Pancreas (tissue), 10 donors: Measurements from ENCODE around the gene TRIM68. TPM values are rescaled to one million over a fixed set of nuclear protein-coding genes. Genes with fewer than 3 reads are reported as not detected.

Source experiments
- ATAC-seq, 4 donors: fragments of 200-7000 bp; cut with Tn5 transposase; one replicate each; pipeline versions ENCODE4 v1.8.0 to v1.9.1; 2020; ENCODE audit warnings: mild to moderate bottlenecking in 4 of 4, moderate library complexity in 4 of 4
- DNase-seq, 6 donors: peaks; one replicate each; pipeline ENCODE4 v3.0.0-alpha.2; 2020
- FAIRE-seq: peaks from 2 replicates; lab custom pipeline; 2012; peaks lifted over from hg19 to GRCh38; lab: Jason Lieb, UNC
- H3K27ac ChIP-seq, 4 donors: fragments of 200-600 bp; sonication (generic); 1 replicate in 3 of 4; 2 replicates in 1 of 4; pipeline versions ENCODE4 v1.5.0 to v1.8.0; 2020
- H3K27me3 ChIP-seq, 4 donors: fragments of 200-600 bp; one replicate each; pipeline ENCODE4 v1.8.0; 2021
- H3K36me3 ChIP-seq, 3 donors: fragments of 200-600 bp; sonication (generic) in 1 of 3; one replicate each; pipeline versions ENCODE4 v1.5.0 to v1.8.0; 2020 to 2021
- H3K4me1 ChIP-seq, 3 donors: fragments of 200-600 bp; one replicate each; pipeline ENCODE4 v1.8.0; 2021
- H3K4me3 ChIP-seq, 4 donors: fragments of 200-600 bp; sonication (generic) in 2 of 4; one replicate each; pipeline versions ENCODE4 v1.5.0 to v1.8.0; 2020 to 2021
- H3K9me3 ChIP-seq, 4 donors: fragments of 200-600 bp; one replicate each; pipeline ENCODE4 v1.8.0; 2021
- WGBS, 2 donors: extraction: QIAGEN DNeasy Blood & Tissue Kit; methylation state at CpG; one replicate each; pipeline ENCODE4 v1.1.7; 2013; 5-methylcytosine and 5-hydroxymethylcytosine counted together
- intact Hi-C, 3 donors: fragments of 100-400 bp; cut with DNase I; formaldehyde crosslinking; loops; one replicate each; pipeline versions ENCODE4 v1.11.1 to v1.14.2; 2022
- polyA plus RNA-seq, 2 donors: library from polyadenylated mRNA; stranded (reverse); fragments of 200-250 nt; gene quantifications; one replicate each; pipeline ENCODE4 v1.2.3, GENCODE V29; 2013
- total RNA-seq, 6 donors: library from RNA; stranded (reverse); fragmentation: NEBNext Ultra II Directional in 4 of 6; extraction: Animal tissue kit (Norgen Biotek cat#: 25700) in 4 of 6; gene quantifications; one replicate each; pipeline versions ENCODE4 v1.2.1 to v1.2.4, GENCODE V29; 2021 to 2023
- TF ChIP-seq, protein P1 (sequence below), 4 donors: fragments of 200-600 bp; sonication (generic) in 3 of 4; IDR thresholded peaks; one replicate each; pipeline versions ENCODE4 v1.5.0 to v1.8.0; 2021; ENCODE audit warnings: antibody characterized with exemption in 4 of 4
- donor health status: healthy with polysubstance abuse.
- donor health status: DM: no; HTN: no; CAD: no; lungs with moderate emphysema.
- donor health status: DM: no; HTN: no; CAD: no.
- donor health status: control.
- donor health status: control.
- donor health status: Bipolar disorder and iron deficiency.
- donor health status: DM: yes; HTN: yes; CAD: no.
- donor health status: DM: no; HTN: no; CAD: no.
- donor health status: DM: no; HTN: no; CAD: no.
- donor health status: DM: yes; HTN: yes; CAD: no.

TRIM68 gene, protein sequence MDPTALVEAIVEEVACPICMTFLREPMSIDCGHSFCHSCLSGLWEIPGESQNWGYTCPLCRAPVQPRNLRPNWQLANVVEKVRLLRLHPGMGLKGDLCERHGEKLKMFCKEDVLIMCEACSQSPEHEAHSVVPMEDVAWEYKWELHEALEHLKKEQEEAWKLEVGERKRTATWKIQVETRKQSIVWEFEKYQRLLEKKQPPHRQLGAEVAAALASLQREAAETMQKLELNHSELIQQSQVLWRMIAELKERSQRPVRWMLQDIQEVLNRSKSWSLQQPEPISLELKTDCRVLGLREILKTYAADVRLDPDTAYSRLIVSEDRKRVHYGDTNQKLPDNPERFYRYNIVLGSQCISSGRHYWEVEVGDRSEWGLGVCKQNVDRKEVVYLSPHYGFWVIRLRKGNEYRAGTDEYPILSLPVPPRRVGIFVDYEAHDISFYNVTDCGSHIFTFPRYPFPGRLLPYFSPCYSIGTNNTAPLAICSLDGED
- 10 to 100 TPM in 1 of 6 donors, 1 to 10 TPM in 5; 3.7 to 10.6 (median 6.5) TPM for total RNA-seq
- polyA plus RNA-seq, result 1 to 10 TPM; 4.4 to 5.9 TPM

DNA sequence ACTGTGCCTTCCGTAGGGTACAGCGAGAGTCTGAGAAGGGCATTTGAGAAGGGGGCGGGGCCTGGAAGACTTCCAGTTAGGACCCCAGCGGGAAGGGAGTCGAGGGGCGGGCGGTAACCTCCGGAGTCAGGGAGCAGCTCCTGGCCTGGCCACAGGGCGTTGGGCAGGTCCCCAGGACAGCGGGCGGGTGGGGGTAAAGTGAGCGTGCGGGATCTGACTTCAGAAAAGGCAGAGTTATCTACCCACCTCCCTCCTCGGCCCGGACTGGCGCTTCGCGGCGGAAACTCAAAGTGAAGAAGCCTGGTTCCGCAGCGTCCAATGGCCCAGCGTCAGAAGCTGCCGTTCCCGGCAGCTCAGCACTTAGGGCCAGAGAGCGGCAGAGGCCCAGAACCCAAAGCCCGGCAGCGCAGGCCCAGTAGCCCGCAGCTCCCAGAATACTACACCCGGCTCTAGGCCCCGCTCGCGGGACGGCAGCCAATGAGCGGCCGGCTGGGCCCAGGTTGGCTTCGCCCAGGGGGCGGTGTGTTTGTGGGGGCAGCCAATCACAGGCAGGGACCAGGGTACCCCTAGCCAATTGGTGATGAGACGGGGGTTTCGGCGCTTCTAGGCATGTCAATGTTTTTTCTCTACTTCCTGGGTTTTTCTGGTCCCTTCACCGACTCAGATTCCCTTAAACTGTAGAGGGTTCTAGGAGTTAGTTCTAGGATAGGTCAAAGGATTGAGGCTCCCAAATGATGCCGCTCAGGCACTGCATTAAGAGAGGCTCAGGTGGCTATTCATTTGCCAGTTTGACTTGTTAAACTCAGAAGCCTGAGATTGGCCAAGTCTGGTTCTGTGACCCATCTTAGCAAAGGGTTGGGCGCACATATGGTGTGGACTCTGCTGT, at the start of gene TRIM68:
Gene TRIM68, minus strand, starts transcription at position 451 of the 886 bp plus-strand sequence. CDS start 2,727 bp downstream, outside the sequence.
- Histone ChIP-seq H3K4me3 (peak within 1 kb of the TSS; percentile 50 to 75 (median 66)), H3K4me1 (peaks cover 4 to 20% (median 15%) of the 10 kb centered on the region in 3 donors), H3K36me3 (peaks cover 0 to 3% (median 2%) of the 10 kb centered on the region in 3 donors), H3K9me3 (no peaks in the 10 kb centered on the region), H3K27ac (peak within 1 kb of the TSS; percentile 75 to 85 (median 80)), H3K27me3 (no peaks in the 10 kb centered on the region)
- WGBS, 2 donors, result 3% methylated on average over 43 of the region's 43 CpGs
- FAIRE-seq, result peak; percentile 94
- TF ChIP-seq, protein P1, sequence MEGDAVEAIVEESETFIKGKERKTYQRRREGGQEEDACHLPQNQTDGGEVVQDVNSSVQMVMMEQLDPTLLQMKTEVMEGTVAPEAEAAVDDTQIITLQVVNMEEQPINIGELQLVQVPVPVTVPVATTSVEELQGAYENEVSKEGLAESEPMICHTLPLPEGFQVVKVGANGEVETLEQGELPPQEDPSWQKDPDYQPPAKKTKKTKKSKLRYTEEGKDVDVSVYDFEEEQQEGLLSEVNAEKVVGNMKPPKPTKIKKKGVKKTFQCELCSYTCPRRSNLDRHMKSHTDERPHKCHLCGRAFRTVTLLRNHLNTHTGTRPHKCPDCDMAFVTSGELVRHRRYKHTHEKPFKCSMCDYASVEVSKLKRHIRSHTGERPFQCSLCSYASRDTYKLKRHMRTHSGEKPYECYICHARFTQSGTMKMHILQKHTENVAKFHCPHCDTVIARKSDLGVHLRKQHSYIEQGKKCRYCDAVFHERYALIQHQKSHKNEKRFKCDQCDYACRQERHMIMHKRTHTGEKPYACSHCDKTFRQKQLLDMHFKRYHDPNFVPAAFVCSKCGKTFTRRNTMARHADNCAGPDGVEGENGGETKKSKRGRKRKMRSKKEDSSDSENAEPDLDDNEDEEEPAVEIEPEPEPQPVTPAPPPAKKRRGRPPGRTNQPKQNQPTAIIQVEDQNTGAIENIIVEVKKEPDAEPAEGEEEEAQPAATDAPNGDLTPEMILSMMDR (IDR thresholded peaks at IDR 0.05), result no peak
- peak; percentile 98 to 99 (median 99) for ATAC-seq
- peak; percentile 96 to 99 (median 97) for DNase-seq
- intact Hi-C loops, result no loop called here

DNA sequence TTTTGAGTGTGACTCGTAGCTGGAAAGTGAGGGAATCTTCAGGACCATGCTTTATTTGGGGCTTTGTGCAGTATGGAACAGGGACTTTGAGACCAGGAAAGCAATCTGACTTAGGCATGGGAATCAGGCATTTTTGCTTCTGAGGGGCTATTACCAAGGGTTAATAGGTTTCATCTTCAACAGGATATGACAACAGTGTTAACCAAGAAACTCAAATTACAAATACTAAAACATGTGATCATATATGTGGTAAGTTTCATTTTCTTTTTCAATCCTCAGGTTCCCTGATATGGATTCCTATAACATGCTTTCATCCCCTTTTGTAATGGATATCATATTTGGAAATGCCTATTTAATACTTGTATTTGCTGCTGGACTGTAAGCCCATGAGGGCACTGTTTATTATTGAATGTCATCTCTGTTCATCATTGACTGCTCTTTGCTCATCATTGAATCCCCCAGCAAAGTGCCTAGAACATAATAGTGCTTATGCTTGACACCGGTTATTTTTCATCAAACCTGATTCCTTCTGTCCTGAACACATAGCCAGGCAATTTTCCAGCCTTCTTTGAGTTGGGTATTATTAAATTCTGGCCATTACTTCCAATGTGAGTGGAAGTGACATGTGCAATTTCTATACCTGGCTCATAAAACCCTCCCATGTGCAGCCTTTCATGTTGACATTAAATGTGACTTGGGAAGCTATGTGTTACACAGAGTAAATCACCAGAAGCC, 46.8 kb upstream of the TRIM68 start:
- TF ChIP-seq, protein P1 (IDR thresholded peaks at IDR 0.05), result no peak
- Histone ChIP-seq H3K27me3 (no peaks in the 10 kb centered on the region), H3K4me1 (no peaks in the 10 kb centered on the region), H3K9me3 (no peaks in the 10 kb centered on the region), H3K36me3 (no peaks in the 10 kb centered on the region), H3K4me3 (no peak overlapping the region), H3K27ac (no peak overlapping the region)
- WGBS, 2 donors, result 64 to 67% methylated on average over 2 of the region's 2 CpGs
- intact Hi-C loops, result no loop called here
- ATAC-seq, result no peak
- no peak for FAIRE-seq
- DNase-seq, result no peak

DNA sequence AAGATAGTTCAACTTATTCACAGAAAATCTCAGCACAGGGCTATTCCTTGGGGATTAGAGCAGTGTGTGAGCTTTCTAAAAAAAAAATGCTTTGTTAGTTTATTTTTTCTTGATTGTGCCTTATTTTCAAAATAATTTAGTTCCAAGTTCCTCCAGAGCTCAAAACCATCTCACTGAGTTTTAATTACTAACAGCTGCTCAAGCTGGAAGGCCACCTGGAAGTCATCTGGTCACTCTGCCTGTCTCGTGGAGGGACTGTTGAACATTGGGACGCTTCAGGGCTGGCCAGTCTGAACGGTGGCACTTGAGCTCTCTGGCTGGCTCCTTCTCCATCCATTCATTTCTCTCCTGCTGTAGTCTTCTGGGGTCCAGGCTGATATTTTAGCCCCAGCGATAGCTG, 39.7 kb upstream of the TRIM68 start:
- intact Hi-C loops, result no loop called here
- FAIRE-seq, result no peak
- H3K36me3 ChIP-seq, result no peaks in the 10 kb centered on the region
- DNase-seq, result no peak
- H3K4me1 ChIP-seq, result no peaks in the 10 kb centered on the region
- no peak overlapping the region for H3K4me3 ChIP-seq
- no peaks in the 10 kb centered on the region for H3K27me3 ChIP-seq
- no peak overlapping the region for H3K27ac ChIP-seq
- TF ChIP-seq, protein P1 (IDR thresholded peaks at IDR 0.05), result no peak
- H3K9me3 ChIP-seq, result no peaks in the 10 kb centered on the region
- 69 to 75% methylated on average over 4 of the region's 4 CpGs for WGBS, 2 donors
- no peak for ATAC-seq

DNA sequence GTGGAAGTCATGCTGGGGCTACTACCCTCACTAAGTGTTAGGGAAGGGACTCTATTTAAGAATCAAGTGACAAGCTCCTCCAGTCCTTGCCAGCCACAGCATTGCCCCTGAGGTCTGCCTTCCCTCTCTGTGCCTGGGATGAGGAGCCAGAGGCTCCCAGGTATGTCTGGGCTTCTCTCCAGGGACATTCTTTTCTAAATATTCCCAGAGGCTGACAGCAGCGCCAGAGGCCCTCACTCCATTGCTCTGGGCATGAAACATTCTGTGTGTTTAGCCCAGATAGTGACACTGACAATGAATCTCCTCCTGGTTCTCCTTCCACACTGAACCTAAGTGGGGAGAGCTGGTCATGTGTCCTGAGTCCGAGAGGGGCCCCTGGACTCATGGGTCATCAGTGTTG, 37.9 kb upstream of the TRIM68 start:
- TF ChIP-seq, protein P1 (IDR thresholded peaks at IDR 0.05), result no peak
- no peak overlapping the region for H3K4me3 ChIP-seq
- no peak overlapping the region for H3K27ac ChIP-seq
- no peak for DNase-seq
- H3K4me1 ChIP-seq, result no peaks in the 10 kb centered on the region
- no peaks in the 10 kb centered on the region for H3K36me3 ChIP-seq
- intact Hi-C loops, result no loop called here
- FAIRE-seq, result no peak
- no peaks in the 10 kb centered on the region for H3K9me3 ChIP-seq
- no peak for ATAC-seq
- 52 to 71% methylated on average over 2 of the region's 2 CpGs for WGBS, 2 donors
- H3K27me3 ChIP-seq, result no peaks in the 10 kb centered on the region
